SK-N-MC (cell line): Measurements from ENCODE around the gene HIVEP2.

Experiments
- EZH2 ChIP-seq: fragments of 200-600 bp; sonication (generic); IDR thresholded peaks from one replicate; pipeline ENCODE4 v1.6.1; 2017; ENCODE audit warnings: antibody characterized with exemption
- FOXP2 ChIP-seq: optimal IDR thresholded peaks from 2 replicates; pipeline ENCODE3; 2011; ENCODE audit warnings: mild to moderate bottlenecking, moderate library complexity; ENCODE audit not compliant: insufficient read depth; ENCODE audit errors: extremely low read length, control extremely low read depth
- POLR2AphosphoS5 ChIP-seq: IDR thresholded peaks from 2 replicates; pipeline ENCODE4 v1.6.1; 2012; ENCODE audit warnings: mild to moderate bottlenecking, low read depth, low read length, borderline replicate concordance

DNA sequence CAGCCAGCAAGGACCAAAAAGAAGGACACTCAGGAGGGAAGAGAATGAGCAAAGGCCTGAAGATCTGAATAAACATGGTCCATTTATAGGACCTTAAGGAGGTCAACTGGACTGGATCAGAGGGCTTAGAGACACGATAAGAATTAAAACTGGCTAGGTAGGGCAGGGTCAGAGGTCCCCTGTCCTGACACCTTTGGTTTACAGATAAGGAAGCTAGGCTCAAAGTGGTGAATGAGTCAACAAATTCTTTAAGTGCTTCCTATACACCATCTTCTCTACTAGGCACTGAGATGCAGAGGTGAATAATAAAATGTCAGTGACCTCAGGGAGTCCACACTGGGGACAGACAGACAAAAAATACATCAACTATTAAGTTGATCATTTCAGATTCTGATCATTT lies 70.3 kb downstream of the HIVEP2 start:
- TF ChIP-seq POLR2AphosphoS5 (no peak), EZH2 (no peak), FOXP2 (no peak)
